ENCODE data around the gene HMX1. TPM values are rescaled to one million over a fixed set of nuclear protein-coding genes. Genes with fewer than 3 reads are reported as not detected.

The HMX1 gene
- total and polyA plus RNA-seq, 2 experiments from 2014 or later = 0.69 TPM; not detected in 1

DNA sequence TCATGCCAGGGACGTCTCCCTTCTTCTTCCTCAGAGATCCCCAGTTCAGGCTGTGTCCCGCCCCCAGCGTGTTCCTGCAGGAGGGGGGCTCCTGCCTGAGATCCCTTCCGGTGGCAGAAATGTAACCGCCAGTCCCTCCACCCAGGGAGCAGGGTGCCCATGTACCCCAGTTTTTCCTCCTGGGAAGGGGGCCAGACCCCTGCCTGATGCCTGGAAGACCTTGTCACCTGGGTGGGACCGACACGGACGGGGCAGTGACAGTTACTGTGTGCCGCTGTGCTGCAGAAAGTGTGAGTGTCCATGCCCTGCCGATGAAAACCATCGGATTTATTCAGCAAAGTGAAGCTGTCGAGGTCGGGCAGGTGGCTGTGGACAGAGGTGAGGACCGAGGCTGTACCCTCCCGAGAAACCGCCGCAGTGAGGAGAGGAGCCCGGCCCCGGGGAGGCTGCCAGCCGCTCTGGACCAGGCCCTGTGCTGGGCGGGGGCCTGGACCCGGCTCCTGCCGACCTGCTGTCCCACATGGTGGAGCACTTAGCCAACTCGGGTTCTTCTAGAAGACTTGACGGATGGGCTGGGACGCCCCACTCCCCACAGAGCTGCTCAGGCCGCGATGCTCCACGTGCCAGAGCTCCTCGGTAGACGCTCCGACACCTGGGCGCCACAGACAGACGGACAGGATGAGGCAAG, 36.7 kb upstream of the HMX1 start (continued):
- TF ChIP-seq, protein P1, sequence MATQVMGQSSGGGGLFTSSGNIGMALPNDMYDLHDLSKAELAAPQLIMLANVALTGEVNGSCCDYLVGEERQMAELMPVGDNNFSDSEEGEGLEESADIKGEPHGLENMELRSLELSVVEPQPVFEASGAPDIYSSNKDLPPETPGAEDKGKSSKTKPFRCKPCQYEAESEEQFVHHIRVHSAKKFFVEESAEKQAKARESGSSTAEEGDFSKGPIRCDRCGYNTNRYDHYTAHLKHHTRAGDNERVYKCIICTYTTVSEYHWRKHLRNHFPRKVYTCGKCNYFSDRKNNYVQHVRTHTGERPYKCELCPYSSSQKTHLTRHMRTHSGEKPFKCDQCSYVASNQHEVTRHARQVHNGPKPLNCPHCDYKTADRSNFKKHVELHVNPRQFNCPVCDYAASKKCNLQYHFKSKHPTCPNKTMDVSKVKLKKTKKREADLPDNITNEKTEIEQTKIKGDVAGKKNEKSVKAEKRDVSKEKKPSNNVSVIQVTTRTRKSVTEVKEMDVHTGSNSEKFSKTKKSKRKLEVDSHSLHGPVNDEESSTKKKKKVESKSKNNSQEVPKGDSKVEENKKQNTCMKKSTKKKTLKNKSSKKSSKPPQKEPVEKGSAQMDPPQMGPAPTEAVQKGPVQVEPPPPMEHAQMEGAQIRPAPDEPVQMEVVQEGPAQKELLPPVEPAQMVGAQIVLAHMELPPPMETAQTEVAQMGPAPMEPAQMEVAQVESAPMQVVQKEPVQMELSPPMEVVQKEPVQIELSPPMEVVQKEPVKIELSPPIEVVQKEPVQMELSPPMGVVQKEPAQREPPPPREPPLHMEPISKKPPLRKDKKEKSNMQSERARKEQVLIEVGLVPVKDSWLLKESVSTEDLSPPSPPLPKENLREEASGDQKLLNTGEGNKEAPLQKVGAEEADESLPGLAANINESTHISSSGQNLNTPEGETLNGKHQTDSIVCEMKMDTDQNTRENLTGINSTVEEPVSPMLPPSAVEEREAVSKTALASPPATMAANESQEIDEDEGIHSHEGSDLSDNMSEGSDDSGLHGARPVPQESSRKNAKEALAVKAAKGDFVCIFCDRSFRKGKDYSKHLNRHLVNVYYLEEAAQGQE (IDR thresholded peaks at IDR 0.05; ENCODE audit: unreplicated experiment) = no peak
- TF ChIP-seq, protein P2, sequence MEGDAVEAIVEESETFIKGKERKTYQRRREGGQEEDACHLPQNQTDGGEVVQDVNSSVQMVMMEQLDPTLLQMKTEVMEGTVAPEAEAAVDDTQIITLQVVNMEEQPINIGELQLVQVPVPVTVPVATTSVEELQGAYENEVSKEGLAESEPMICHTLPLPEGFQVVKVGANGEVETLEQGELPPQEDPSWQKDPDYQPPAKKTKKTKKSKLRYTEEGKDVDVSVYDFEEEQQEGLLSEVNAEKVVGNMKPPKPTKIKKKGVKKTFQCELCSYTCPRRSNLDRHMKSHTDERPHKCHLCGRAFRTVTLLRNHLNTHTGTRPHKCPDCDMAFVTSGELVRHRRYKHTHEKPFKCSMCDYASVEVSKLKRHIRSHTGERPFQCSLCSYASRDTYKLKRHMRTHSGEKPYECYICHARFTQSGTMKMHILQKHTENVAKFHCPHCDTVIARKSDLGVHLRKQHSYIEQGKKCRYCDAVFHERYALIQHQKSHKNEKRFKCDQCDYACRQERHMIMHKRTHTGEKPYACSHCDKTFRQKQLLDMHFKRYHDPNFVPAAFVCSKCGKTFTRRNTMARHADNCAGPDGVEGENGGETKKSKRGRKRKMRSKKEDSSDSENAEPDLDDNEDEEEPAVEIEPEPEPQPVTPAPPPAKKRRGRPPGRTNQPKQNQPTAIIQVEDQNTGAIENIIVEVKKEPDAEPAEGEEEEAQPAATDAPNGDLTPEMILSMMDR (conservative IDR thresholded peaks at IDR 0.05; ENCODE audit: low read depth in 2 of 2) = no peak
- TF ChIP-seq ZNF331 (CRISPR knock-in tag; IDR thresholded peaks at IDR 0.05; ENCODE audit: low read depth) = no peak
- TF ChIP-seq NANOG (IDR thresholded peaks at IDR 0.05; ENCODE audit: borderline replicate concordance) = no peak

DNA sequence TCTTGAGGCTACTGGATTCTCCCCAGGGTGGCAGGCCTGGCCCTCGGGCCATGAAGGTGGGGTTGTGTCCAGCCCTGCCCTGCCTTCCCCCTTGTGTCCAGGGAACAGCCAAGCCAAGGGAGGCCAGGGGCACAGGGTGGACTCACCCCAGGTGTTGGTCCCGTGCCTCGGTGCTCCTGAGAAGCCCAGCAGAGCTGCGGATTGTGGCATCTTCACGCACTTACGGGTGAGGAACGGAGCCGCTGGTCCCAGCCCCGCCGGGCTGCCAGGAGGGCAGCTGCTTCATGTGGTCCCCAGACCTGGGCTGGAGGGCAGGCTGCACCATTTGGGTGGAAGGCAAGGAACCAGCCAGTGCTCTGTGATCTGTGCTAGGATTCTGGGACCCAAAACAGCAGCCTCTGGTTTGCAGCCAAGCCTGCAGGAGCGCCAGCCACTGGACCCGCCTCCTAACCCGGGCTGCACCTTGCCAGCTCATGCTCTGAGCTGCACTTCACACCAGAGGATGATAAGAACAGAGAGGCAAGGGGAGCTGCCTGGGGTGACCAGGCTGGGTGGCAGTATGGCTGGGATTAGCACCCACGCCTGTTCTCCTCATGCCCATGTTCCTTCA, 36.1 kb upstream of the HMX1 start:
- Histone ChIP-seq H3K4me1 (ENCODE audit: insufficient read depth) (no peaks in the 10 kb centered on the region), H4K20me1 (replicated peaks; ENCODE audit: insufficient read depth) (no peaks in the 10 kb centered on the region), H3K79me2 (replicated peaks; ENCODE audit: insufficient read depth) (no peaks in the 10 kb centered on the region), H3K4me3 (no peak overlapping the region), H3F3A (replicated peaks; ENCODE audit: low read depth) (no peaks in the 10 kb centered on the region), H3K4me2 (no peak overlapping the region), H2AFZ (no peak overlapping the region), H3K9me2 (ENCODE audit: insufficient read depth) (no peaks in the 10 kb centered on the region), H3K36me3 (ENCODE audit: insufficient read depth) (no peaks in the 10 kb centered on the region), H3K27me3 (ENCODE audit: insufficient read depth) (no peaks in the 10 kb centered on the region), H3K27ac (ENCODE audit: low read depth) (no peak overlapping the region)
- no peak overlapping the region for H3K27ac Mint-ChIP-seq
- no peaks in the 10 kb centered on the region; the same call in 2 of the 3 replicates for H3K4me1 Mint-ChIP-seq
- TF ChIP-seq, protein P3, sequence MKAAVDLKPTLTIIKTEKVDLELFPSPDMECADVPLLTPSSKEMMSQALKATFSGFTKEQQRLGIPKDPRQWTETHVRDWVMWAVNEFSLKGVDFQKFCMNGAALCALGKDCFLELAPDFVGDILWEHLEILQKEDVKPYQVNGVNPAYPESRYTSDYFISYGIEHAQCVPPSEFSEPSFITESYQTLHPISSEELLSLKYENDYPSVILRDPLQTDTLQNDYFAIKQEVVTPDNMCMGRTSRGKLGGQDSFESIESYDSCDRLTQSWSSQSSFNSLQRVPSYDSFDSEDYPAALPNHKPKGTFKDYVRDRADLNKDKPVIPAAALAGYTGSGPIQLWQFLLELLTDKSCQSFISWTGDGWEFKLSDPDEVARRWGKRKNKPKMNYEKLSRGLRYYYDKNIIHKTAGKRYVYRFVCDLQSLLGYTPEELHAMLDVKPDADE (IDR thresholded peaks at IDR 0.05) = no peak
- TF ChIP-seq, protein P1 (IDR thresholded peaks at IDR 0.05; ENCODE audit: unreplicated experiment) = no peak
- TF ChIP-seq STAT1 (IDR thresholded peaks at IDR 0.05; ENCODE audit: unreplicated experiment) (no peak), CREB1 (CRISPR knock-in tag; IDR thresholded peaks at IDR 0.05; ENCODE audit: low read depth) (no peak), ZNF331 (CRISPR knock-in tag; IDR thresholded peaks at IDR 0.05; ENCODE audit: low read depth) (no peak), EZH2 (IDR thresholded peaks at IDR 0.05; ENCODE audit: low read depth, unreplicated experiment) (no peak), JUNB (IDR thresholded peaks at IDR 0.05; ENCODE audit: unreplicated experiment) (no peak), ZNF114 (CRISPR knock-in tag; IDR thresholded peaks at IDR 0.05) (no peak), NANOG (IDR thresholded peaks at IDR 0.05; ENCODE audit: borderline replicate concordance) (no peak), POLR2AphosphoS5 (IDR thresholded peaks at IDR 0.05; ENCODE audit: low read depth) (no peak), EZH2phosphoT487 (IDR thresholded peaks at IDR 0.05; ENCODE audit: unreplicated experiment) (no peak)
- TF ChIP-seq, protein P2 (conservative IDR thresholded peaks at IDR 0.05; ENCODE audit: low read depth in 2 of 2) = no peak
- 0 out of 3 replicates have a peak, but pooled peaks cover under 1% of the 10 kb centered on the region for H3K36me3 Mint-ChIP-seq (ENCODE audit: low read depth)
- no peak overlapping the region for H3K4me3 Mint-ChIP-seq
- peaks cover 13% of the 10 kb centered on the region for H3K9me3 Mint-ChIP-seq
- ATAC-seq (no peak), DNase-seq (ENCODE audit: low spot score) (no peak)
- peaks cover 11% of the 10 kb centered on the region for H3K27me3 Mint-ChIP-seq (ENCODE audit: insufficient read depth, low read depth, poor library complexity)
